ENCODE results near the gene PTN.
"Not testable (repeated sequence)": the region's sequence is repeated elsewhere in the genome, so short reads cannot be mapped to it uniquely, and the experiment has no call there.

Gene PTN

DNA sequence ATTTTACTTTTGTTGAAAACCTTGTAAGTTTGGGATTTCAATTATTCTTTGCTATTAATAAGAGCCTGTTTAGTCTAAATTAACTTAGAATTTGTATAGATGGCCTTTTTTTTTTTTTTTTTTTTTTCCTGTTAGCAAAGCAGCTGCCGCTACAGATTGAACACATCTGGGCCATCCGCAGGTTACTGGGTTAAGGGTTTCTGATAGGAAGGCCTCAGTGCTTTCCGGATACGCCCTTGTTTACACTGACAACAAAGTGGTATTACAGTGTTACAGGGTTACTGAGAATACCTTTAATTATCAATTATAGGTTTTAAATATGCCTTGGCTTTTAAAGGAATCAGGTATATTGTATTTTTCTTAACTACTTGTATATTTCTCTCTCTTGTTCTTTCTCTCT, 76.8 kb downstream of the PTN start:
- no peak for DNase-seq (ENCODE audit: low spot score)

DNA sequence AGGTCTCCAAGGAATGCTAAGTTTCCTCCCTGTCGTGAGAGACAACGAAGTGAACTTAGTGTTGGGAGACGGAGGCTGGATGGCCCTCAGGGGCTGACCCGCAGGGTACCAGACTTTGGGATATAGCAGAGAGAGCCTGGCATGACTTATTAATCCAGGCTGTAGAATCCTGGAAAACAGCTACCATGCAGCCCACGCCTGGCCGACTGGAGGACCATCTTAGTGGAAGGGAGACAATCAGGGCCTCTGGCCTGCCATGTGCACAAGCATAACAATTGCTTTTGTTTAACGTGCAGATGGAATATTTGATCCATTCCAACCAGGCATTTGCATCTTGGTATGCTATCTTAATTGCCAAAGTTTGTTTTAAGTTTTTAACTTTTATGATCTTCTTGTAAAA, 78.1 kb downstream of the PTN start:
- not testable (repeated sequence) for DNase-seq (ENCODE audit: low spot score)

DNA sequence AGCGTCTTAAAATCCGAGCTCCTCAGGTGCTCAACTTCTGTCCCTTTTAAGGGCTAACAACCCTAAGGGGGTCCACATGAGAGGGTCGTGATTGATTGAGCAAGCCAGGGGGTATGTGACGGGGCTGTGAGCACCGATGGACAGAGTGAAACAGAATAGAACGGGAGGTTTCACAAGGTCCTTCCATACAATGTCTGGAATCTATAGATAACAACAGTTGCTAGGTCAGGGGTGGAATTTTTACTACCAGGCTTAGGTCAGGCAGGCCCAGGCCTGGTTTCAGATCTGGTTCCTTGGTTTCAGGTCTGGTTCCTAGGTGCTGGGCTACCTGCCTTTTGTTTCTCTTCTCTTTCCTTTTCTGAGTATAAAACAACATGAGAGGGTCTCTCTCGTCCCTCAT, 80.9 kb downstream of the PTN start:
- no peak for DNase-seq (ENCODE audit: low spot score)

DNA sequence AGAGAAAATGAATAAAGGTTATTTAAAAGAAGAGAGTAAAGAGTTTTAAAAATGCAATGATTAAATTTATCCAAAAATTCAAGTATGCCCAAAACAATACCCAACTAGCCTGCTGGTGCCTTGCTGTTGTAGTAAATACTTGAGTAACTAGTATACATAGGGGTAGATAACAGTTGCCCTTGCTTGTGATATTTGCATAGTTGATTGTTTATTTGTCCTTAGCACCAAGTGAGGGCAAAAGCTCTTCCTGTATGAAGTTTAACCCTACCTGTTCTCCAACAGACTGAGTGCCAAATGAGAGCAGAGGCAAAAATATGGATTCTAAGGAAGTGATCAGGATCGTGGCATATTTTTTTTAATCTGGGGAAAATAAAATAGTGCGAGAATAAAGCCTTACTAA, 85.0 kb downstream of the PTN start:
- DNase-seq (ENCODE audit: low spot score) = no peak

DNA sequence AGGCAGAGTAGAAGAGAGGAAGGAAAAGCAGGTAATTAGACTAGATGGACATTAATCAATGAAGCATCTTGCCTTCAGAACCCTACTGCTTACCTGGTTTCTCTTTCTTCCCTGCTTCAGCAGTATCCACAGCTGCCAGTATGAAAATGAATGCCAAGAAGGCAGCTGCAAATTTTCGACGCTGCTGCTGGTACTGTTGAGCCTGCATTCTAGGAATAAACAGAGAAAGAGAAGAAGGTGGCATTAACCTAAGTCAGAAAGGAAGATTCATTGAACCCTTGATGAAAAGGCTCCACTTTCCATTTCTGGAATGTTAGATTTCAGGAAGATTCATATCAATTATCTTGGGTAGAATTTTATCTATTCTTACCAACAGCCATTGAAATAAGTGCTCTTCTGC, 88.8 kb downstream of the PTN start:
- no peak for DNase-seq (ENCODE audit: low spot score)

DNA sequence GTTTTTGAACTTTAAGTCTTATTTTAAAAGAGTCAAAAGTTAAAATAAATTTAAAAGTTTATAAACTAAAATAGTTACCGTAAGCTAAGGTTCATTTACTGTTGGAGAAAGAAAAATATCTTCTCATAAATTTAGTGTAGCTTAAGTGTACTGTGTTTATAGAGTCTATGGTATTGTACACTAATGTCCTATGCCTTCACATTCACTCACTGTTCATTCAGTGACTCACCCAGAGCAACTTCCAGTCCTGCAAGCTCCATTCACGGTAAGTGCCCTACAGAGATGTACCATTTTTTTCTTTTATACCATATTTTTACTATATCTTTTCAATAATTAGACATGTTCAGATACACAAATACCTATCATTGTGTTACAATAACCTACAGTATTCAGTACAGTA, 97.6 kb downstream of the PTN start:
- peak; percentile 46 for DNase-seq (ENCODE audit: low spot score)

DNA sequence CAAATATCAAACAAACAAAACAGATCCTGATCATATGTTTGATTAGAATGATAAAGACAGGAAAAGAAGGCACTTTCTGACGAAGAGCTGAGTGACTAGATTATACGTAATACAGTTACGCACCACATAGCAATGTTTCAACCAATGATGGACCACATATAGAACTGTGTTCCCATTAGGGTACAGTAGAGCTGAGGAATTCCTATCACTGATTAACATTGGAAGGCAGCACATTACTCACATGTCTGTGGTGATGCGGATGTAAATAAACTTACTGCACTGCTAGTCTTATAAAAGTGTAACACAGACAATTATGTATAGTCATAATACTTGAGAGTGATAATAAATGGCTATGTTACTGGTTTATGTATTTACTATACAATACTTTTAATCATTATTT, 98.3 kb downstream of the PTN start:
- peak; percentile 3 for DNase-seq (ENCODE audit: low spot score)

DNA sequence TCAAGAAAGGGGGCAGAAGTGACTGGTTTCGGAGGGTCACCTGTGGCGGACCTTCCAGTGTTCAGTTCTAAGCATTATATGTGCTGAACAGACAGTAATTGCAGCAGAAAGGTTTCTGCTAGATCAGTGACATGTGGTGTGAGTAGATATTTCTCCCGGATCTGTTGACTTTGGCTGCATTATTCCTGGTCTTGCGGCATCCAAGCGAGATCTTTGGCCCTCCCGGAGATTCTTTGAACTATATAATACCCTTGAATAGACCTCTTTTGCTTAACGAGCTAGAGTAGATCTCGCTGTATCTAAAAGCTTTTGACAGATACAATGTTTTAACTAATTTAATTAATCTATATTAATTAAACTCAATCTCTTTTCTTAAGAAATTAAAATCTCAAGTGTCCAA, 99.8 kb downstream of the PTN start:
- DNase-seq (ENCODE audit: low spot score) = no peak

DNA sequence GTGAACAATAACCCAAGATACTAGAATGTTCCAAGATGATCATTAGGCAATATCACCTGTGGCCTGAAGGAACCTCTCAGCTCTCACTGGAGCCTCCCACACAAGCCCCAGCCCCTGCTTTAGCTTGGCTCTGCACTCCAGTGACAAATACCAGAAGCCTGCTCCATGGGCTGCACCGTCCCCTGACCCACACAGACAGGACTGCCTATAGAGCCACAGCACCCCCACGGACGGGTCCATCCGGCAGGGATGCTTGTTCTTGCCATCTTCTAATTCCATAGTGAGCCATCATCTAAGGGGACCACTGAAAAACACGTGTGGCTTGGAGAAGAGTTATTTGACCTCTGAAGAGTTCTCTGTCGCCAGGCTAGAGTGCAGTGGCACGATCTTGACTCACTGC, 100.9 kb downstream of the PTN start:
- DNase-seq (ENCODE audit: low spot score) = no peak

DNA sequence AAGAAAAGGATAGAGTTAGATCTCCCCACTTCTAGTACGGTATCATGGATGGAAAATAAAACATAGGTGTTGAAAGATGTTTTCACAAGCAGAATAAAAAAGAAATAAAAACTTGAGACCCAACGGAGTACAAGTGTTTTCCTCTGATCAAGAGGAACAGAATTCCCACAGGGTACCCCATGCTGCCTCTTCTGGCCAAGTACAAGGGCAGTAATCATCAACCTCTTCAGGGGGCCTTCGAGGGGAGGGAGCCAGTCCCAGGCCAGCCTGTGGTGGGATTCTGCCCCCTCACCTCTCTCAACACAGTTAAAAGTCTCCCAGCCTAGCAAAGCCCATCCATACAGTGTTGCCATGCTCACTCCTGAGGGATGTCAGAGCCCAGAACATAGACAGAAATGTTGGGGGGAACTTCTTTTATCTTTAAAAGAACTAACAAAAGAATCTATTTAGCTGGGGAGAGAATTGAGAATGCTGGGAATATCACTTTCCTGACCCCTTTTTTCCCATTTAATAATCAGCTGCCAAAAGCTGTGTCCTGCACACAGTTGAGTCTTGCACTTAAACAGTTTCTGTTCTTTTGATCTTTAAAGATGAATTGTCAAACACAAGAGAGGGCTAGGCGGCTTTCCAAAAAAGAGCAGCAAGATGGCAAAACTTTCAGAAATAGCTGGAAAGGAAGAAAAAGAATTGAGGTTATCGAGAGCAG, 101.7 kb downstream of the PTN start:
- no peak for DNase-seq (ENCODE audit: low spot score)

DNA sequence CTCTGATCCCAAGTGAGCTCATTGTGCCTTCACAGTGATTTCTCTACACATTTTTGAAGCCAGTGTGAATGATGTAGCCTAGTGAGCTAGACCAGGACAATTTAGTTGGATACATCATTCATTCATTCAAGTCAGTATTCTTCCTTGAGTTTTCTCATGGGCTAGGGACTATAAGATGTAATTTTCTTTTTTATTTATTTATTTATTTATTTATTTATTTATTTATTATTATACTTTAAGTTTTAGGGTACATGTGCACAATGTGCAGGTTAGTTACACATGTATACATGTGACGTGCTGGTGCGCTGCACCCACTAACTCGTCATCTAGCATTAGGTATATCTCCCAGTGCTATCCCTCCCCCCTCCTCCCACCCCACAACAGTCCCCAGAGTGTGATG, 104.3 kb downstream of the PTN start:
- not testable (repeated sequence) for DNase-seq (ENCODE audit: low spot score)

DNA sequence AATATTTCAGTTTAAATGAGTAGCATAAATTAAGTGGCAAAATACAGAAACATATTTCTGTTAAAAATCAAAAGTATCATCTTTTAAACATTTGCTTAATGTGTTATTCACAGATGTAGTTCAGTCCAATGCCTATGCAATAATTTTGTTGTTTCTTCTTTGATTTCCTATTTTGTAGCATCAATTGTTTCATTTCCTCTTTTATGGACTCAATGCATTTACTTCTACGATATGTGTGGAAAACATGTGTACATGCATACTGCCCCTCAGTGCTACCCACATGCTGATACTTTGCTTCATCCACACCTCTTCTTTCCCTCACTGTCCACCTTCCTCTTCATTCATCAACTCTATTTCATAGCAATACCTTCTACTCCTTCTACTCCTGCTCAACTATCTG, 108.1 kb downstream of the PTN start:
- DNase-seq (ENCODE audit: low spot score) = no peak

DNA sequence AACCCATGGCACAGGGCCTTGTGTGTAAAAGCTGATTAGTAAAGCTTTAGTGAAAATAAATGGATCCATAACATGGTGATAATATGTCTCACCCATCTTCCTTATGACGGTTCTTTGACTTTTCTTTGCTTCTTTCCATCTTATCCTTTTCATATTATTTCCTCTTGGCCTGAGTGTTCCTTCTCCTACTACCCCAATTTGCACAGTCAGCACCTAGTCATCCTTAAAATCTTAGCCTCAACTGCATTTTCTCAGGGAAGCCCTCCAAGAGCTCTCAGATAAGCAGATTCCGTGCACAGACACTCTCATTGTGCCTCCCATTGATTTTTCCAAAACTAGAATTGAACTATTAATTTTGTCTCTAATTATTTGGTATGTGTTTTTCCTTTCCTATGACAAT, 112.4 kb downstream of the PTN start:
- DNase-seq (ENCODE audit: low spot score) = no peak

DNA sequence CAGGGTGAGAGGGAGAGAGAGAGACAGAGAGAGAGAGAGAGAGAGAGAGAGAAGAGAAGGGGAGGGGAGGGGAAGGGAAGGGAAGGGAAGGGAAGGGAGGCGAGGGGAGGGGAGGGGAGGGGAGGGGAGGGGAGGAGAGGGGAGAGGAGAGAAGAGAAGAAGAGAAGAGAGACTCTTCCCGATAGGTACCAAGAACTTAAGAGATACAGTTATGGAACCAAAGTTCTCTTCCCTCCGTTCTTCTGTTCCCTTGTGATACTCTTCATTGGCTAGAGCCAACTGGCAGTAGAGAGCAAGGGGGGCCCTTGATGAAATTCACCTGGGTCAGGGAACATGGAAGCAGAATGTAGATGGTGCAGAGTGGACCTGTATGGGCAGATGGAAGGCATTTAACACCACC, 122.1 kb downstream of the PTN start:
- no peak for DNase-seq (ENCODE audit: low spot score)

DNA sequence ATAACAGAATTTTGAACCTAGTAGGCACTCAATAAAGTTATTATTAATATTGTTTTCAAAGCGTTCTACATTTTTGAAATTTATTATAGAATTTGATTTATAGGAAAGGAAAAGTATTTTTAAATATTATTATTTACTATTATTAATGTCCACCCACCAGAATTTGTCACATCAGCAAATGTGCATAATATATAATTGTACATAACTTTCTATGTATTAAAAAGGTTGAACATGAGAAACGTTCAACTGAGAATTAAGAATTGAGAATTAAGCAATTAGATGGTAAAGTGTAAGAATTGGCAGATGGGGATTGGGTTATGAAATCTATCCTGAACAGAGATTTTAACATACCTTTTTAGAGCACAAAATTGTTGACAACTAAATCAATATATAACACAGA, 129.8 kb downstream of the PTN start:
- no peak for DNase-seq (ENCODE audit: low spot score)

DNA sequence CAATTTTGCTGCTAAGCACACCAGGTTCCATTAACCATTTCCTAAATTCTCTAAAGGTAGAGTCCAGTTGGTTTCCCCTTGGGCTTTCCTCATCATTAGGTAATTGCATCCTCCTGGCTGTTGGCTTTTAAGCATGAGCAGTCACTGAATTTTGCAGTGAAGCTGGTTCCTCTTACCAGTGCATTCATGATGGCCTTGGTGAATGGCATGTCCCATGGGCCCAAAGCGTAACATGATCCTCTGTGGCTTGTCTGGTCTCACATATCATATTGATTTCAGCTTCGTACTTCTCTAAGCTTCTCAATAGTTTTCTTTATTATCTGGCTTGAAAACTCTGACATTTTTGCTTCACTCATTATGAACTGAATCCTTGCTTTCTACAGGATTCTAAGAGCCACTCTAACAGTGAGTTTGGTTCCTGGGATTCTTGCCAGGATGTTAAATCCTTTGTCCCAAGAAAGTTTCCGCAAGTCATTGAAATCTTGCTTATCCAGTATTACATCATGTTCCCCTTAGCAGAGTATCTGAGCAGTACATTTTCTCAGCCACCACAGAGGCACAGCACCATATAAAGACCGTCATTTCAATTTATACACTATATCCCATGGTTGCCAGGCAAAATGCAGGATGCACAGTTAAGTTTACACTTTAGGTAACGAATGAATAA, 134.2 kb downstream of the PTN start:
- no peak for DNase-seq (ENCODE audit: low spot score)

DNA sequence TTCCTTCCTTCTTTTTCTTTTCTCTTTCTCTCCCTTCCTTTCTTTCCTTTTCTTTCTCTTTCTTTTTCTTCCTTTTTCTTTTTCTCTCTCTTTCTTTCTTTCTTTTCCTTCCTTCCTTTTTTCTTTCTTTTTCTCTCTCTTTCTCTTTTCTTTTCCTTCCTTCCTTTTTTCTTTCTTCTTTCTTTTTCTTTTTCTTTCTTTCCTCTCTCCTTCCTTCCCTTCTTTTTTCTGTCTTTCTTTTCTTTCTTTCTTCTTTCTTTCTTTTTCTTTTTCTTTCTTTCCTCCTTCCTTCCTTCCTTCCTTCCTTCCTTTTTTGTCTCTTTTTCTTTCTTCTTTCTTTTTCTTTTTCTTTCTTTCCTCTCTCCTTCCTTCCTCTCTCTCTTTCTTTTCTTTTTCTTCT, 136.8 kb downstream of the PTN start:
- DNase-seq (ENCODE audit: low spot score) = no peak

DNA sequence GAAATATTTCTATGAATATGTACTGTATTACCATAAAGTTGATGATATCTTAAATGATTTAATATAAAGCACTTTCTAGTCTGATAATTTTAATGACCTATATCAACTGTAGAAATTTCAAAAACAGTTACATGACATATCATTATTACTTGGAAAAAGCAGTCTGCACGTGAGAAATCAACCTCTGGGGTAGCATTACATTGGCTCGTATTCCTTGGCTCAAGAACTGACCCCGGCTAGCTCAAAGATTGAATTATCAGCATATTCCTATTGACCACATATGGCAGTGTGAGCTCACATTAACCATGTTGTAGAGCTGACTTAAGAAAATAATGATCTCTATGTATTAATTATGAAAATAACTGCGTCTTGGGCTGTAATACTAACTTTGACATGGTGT, 139.3 kb downstream of the PTN start:
- DNase-seq (ENCODE audit: low spot score) = no peak

DNA sequence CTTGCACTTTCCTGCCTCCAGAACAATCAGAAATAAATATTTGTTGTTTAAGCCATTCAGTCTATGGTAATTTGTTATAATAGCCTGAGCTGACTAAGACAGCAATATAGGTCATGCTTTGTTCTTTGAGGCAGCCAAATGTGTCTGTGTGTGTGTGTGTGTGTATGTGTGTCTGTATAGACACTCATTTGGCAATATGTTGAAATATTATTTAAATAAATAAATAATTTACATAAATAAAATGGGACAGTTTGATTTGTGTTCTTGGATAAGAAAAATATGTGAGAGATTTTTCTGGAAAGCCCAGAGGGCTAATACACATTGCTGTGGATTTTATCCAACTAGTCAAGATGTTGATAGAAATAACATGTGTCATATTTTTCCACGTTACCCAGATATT, 140.2 kb downstream of the PTN start:
- DNase-seq (ENCODE audit: low spot score) = no peak

DNA sequence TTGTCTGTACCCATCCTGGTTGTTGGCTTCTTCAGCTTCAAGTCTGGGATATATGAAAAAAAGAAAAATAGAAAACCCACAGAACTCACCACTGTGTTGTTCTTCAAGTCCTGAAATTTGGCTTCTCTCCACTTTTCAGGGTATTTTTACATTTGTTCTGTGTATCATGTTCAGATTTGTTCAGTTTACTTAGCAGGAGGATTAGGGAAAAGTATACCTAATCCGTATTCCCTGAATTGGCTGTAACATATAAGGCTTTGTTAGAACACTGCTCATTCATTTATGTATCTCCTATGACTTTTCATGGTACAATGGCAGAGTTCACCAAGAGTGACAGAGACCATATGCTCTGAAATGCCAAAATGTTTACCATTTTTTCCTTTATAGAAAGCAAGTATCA, 146.9 kb downstream of the PTN start:
- DNase-seq (ENCODE audit: low spot score) = no peak

DNA sequence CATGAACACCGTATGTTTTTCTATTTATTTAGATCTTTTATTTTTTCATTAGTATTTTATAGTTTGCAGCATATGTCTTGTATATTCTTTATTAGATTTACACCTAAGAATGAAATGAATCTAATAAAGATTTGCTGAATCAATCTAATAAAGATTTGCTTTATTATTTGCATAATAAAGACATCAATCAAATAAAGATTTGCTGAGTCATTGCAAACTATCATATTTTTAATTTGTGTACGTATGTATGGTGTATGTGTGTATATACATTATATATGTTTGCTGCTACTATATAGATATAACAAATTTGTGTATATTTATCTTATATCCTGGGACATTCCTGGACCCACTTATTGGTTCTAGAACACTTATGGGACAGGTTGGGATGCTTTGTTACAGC, 147.5 kb downstream of the PTN start:
- DNase-seq (ENCODE audit: low spot score) = no peak

DNA sequence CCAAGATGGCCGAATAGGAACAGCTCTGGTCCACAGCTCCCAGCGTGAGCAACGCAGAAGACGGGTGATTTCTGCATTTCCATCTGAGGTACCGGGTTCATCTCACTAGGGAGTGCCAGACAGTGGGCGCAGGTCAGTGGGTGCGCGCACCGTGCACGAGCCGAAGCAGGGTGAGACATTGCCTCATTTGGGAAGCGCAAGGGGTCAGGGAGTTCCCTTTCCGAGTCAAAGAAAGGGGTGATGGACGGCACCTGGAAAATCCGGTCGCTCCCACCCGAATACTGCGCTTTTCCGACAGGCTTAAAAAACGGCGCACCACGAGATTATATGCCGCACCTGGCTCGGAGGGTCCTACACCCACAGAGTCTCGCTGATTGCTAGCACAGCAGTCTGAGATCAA, 161.9 kb downstream of the PTN start:
- DNase-seq (ENCODE audit: low spot score) = not testable (repeated sequence)

Data from RKO (cell line).